SIG-M5 (cell line): ENCODE data around the gene EMSY.

Experiments used
- DNase-seq: peaks from one replicate; lab custom pipeline; 2025; lab: John Stamatoyannopoulos, UW

Gene EMSY

GRCh38 chr11:76596652-76597051 is 151.8 kb downstream of the EMSY start:
- no peak for DNase-seq

- no peak for DNase-seq
These were observed 153.0 kb downstream of the EMSY start for GRCh38 chr11:76597533-76598425.

- DNase-seq: no peak
These were observed 153.6 kb downstream of the EMSY start for GRCh38 chr11:76598426-76598839.

- DNase-seq: no peak
These were observed 154.5 kb downstream of the EMSY start for GRCh38 chr11:76599041-76600013.

DNA sequence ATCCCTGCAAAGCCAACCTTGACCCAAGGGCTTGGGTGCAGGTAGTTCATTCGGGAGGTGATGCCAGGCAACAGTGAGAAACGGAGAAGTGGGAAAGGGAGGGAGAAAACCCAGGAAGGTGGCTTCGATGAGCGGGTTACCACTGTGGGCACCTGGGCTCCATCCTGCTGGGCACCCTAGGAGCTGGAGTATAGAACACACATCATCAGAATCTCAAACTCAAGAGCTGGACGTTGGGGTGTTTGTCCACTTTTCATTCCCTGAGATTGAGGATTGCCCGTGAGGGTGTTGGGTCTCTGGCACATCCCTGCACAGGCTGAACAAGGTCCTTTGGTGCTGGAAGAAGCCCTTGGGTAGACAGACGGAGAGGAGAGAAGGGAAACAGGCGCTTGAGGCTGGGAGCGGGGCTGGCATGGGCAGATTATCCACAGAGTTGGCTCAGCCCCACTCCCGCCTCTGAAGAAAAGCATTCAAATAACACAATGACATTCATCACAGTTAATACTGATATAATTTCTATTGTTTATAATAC is 155.4 kb downstream of the EMSY start:
- no peak for DNase-seq

GRCh38 chr11:76601272-76601671 is 156.5 kb downstream of the EMSY start:
- no peak for DNase-seq

DNA sequence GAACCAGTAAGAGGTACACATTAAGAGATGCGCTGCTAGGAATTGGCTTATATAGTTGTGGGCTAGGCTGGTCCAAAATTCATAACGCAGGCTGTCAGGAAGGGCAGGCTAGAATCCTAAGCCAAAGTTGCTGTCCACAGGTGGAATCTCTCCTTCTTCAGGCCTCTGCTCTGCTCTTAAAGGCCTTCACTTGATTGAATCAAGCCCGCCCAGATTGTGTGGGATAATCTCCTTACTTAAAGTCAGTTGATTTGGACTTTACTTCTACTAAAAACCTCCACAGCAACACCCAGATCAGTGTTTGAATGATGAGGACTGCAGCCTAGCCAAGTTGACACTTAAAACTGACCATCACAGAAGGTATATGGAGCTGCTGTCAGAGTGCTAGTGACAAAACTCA is 156.9 kb downstream of the EMSY start:
- no peak for DNase-seq

- DNase-seq: no peak
These were observed 157.6 kb downstream of the EMSY start for GRCh38 chr11:76602431-76602861.
